Left forelimb (tissue), 1 donor: ENCODE measurements around the gene SLC35F3.
A peak's percentile ranks its signal among the peaks of the same experiment; 100 is the strongest.

Experiments
- DNase-seq: peaks from one replicate; pipeline ENCODE4 v3.0.0-alpha.2; 2018; ENCODE audit warnings: low spot score

Gene SLC35F3

DNA sequence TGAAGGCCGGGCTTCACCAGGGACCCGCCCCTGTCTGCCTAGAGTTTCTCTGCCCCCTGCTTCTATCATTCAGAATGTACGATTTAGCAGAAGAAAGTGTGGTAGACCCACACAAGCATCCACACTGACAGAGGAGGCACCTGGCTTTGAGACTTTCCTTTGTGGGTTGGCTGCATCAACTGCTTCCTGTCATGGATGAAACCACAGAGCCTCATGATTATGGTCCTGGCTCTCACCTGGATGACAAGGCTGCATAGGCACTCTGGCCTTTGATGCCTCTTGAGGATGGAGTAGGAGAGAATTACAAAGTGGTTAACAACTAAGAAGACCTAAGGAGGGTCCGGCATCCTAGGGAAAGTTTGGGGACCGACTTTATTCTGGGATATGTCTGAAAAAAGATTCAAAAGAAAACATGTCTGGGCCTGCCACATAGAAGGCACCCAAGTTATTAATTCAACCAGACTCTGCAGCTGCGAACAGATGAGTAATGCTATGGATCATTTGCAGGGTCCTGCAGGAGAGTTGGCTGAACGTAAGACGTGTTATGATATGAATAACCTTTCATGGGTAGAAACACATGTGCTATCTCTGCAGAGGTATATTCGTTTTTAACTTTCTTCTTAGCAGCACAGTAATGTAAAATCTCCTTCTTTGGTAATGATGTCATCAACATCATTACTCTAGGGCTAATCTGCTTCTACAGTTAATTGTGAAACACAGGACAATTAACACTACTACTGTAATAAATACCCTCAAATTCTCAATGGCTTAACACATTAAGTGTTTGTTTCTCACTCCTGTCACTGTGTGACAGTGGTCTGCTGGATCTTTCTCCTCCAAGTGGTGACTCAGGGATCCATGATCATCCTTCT lies 136.2 kb downstream of the SLC35F3 start:
- DNase-seq: no peak

DNA sequence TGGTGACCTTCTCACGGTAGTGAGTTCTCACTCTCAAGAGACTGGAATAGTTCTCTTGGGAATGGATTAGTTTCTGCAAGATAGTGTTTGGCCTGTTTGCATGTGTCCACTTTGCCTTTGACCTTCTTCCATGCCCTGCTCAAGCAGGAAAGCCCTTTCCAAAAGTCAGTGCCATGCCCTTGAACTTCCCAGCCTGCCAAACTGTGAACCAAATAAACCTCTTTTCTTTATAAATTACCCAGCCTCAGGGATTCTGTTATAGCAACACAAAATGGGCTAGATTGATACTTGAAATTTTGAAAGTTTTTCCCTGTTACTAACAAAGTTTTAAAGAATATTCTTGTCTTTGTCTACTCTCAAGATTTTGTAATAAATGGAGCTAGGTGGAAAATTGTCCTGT lies 139.6 kb downstream of the SLC35F3 start:
- no peak for DNase-seq

DNA sequence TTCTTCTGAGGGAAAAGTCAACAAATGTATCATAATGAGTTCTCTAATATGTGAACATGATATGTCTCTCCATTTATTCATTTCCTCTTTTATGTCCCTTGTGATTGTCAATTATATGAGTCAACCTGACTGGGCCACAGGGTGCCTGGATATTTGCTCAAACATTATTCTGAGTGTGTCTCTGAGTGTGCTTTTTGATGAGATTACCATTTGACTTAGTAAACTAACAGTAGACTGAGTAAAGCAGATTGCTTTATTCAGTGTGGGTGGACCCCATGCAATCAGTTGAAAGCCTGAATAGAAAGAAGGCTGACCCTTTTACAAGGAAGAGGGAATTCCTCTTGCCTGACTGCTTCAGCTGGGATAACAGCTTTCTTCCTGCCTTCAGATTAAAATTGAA lies 142.6 kb downstream of the SLC35F3 start:
- no peak for DNase-seq

DNA sequence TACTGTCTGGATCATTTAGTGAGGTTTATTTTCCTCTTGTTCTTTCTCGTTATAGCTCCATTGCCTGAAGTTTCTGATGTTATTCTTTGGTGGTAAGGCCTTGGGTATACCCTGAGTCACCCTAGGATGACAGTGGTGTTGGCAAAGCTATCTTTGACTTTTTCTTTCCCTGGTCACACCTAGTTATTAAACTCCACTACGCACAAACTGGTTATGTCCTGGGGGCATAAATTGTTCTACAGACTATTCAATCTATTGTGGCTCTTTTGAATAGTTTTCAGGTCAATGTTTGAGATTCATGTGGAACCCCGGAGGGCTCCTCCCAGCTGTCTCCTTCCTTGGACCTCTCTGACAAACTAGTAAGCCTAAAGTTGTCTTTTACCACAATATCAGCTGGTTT lies 157.7 kb downstream of the SLC35F3 start:
- no peak for DNase-seq

DNA sequence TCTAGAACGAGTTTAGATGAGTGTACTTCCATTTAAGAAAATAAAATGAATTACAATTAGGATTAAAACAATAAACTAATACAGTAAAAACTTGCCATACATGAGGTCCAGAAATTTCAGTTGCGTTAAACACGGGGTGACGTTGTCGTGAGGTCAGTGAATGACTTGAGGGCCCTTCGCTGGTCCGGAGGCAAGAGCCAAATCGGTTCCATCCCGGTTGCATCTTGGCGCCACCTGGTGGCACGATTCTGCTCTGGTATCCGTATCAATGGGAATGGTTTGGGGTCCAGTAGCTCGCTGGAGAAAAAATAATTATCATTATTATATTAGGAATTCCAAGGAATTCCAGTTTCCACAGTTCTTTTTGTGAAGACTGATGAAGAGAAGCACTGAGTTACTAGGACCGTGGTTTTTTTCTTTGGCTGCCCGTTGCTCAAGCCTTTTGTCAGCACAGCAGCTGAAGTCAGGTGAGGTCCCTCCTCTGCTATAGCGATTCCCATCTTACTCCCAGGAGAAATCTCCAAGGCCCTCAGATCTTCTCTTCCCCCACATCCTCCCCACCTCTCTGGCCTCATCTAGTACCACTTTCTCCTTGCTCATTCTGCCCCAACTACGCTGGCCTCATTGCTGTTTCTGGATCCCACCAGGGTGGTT lies 161.4 kb downstream of the SLC35F3 start:
- no peak for DNase-seq

DNA sequence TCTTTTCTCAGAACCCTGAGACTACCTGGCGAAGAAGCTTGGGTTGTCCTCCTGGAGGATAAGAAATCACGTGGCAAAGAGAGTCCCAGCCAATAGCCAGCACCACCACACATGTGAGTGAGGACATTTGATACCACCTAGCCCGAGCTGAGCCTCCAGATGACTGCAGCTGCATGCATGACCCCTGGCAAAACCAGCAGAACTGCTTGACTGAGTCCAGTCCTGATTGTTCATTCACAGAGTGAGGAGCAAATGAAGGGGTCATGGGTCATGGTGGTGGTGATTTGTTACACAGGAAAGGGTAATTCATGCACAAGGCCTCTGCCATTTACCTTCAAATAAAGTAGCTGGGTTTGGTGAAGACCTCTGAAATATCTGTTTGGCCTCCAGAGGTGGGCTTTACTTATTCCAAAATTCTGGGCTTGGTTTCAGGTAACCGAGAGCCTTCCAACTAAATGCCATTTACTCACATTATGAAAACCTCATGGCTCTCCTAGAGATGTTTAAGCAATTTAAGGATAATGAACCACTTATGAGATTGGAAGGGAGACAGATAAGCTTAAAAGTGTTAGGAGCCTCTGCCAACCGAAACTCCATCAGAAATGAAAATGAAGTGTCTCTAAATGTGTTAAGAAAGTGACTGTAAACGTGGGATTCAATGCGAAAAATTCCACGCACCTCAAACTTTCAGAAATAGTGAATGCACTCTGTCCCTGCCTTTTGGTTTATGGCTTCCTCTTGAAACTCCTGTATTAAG lies 163.3 kb downstream of the SLC35F3 start:
- DNase-seq: no peak

DNA sequence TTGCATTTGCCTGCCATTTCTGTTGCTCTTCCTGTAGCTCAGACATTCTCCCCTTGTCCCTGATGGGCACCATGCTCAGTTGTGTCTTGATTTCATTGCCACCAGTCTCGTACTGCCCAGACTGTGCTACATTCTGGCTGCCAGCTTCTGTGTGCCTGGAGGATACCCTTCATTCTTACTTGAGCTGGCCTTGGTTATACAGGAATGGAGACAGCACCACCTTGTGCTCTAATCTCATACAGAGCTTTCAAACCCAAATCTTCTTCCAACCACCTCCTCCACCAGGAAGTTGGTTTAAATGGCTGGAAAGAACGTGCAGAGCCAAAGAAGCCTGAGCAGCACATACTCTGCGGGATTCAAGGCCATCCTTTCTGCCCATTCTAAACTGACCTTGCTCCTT lies 165.3 kb downstream of the SLC35F3 start:
- no peak for DNase-seq

DNA sequence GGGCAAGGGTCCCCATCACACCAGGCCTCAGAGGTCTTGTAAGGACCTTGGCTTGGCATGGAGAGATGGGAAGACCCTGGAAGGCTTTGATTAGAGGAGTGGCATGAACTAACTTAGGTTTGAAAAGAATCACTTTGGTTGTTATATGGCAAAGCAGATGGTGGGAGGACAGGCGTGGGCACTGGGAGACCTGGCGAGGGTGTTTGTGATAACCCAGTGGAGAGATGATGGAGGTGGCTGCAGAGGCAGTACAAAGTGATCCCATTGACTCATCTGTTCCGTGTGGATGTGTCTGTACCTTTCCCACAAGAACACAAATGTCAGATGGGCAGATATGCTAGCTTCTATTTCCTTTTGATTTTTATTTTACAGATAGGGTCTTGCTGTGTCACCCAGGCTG lies 168.3 kb downstream of the SLC35F3 start:
- no peak for DNase-seq

- no peak for DNase-seq
Measured at GRCh38 chr1:234078143-234078542, 173.7 kb downstream of the SLC35F3 start.

- DNase-seq: no peak
Measured at GRCh38 chr1:234079896-234080295, 175.4 kb downstream of the SLC35F3 start.

GRCh38 chr1:234083460-234083859 lies 179.0 kb downstream of the SLC35F3 start:
- DNase-seq: no peak

GRCh38 chr1:234089396-234089795 lies 184.9 kb downstream of the SLC35F3 start:
- no peak for DNase-seq

DNA sequence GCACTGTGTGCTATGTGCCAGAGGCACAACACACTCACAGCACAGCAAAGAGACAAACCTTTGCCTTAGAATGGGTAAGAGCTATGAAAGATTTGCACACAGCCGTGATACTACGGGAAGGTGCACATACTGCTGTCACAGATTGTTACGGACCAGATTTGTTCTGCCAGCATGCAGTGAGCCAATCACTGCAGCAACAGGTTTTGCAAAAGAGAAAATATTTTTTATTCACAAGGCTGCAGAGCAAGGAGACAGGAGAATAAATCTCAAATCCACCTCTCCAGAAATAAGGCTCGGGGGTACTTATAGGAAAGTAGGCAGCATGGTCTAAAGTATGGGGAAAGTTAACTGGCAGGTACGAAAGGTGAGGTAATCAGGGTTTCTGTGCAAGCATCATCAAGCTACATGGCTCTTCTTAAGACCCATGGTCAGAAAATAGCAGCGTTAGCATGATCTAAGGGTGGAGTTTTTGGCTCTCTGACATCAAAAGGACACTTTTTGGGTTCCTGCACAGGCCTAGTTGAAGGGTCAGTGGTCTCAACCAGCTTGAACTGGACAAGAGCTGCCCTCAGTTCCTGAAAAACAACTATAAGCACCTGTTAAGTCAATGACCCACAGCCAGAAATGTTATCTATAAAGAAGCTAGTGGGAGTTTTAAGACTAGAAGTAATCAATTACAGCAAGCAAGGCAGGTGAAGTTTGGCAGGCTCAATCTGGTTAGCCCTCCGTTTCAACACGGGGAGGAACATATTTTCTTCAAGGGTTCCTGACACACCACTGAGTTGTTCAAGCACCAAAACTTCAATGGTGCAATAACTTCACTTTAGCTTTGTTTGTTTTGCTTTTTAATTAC lies 186.0 kb downstream of the SLC35F3 start:
- no peak for DNase-seq

- no peak for DNase-seq
Measured at GRCh38 chr1:234091065-234091401, 186.6 kb downstream of the SLC35F3 start.

DNA sequence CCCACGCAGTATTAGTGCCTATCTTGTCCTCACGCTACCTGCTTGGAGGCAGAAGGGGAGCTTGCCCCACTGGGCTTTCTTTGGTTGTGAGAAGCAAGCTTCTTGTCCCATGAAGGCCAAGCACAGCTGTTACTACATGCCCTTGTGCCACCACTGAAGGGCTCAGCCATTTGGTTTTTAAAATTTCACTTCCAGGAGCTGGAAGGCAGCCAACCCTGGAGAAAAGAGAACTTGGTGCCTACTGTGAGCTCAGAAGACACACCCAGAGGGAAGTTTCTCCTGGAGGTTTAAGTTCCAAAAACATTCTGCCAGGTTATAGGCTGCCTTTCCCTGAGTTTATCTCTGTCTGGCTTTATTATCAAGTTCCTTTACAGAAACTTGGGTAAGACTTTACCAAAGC lies 187.4 kb downstream of the SLC35F3 start:
- DNase-seq: no peak

GRCh38 chr1:234093107-234093506 lies 188.6 kb downstream of the SLC35F3 start:
- no peak for DNase-seq

GRCh38 chr1:234093741-234094140 lies 189.3 kb downstream of the SLC35F3 start:
- DNase-seq: peak; percentile 84

DNA sequence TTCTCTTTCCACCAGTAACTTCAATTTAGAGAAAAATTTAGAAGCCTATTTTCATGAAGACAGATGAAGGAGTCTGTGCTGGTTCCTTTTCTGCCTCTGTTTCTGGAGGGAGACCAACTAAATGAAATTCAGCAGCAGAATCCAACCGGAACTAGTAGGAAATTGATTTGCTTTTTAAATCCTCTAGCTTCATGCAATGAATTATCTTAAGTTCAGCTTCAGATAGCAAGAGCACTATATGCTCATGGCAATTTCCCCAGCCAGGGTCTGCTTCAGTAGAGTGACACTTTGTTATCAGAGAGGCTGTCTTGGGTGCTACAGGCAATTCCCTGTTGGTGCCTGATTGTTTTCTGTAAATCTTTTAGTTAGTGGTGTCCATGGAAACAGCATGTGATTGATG lies 189.7 kb downstream of the SLC35F3 start:
- no peak for DNase-seq

- DNase-seq: no peak
Measured at GRCh38 chr1:234096161-234096770, 191.8 kb downstream of the SLC35F3 start.

- DNase-seq: no peak
Measured at GRCh38 chr1:234102583-234102982, 198.1 kb downstream of the SLC35F3 start.

DNA sequence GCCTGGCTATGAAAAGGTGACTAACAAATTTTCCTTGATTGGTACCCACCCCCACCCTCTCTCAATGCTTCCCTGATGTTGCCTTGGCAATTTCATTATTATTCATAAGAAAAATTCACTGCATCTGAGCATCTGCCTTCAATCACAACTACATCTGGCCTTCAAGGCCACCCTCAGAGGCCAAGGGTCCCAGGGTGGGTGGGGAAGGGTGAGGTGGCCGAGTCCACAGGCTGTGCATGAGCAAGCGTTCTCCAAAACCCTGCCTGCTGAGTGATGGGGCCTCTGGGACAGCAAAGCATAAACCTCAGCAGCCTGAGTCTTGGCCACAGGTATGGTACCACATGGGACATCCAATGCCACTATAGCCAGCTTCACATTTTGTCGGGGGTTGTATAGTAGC lies 198.7 kb downstream of the SLC35F3 start:
- no peak for DNase-seq

DNA sequence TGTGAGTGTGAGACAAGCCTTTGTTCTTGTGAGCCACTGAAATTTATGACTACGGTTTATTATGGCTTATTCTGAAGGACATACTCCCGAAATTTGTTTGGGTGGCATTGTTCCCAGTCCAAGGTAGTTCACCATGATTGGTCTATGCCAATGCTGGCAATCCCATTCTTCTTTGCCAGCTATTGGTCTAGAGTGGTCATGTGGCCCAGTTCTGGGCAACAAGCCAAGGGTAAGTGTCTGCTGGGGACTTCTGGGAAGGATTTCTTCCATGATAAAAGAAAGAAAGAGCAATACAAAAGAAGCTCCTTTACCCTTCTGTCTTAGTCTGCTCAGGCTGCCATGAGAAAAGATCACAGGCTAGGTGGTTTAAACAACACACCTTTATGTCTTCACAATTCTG lies 201.6 kb downstream of the SLC35F3 start:
- DNase-seq: no peak
